Astrocyte (in vitro differentiated cells and primary cell): ENCODE measurements around the gene DAO.

Experiments
- EZH2 ChIP-seq: IDR thresholded peaks from 2 replicates; pipeline ENCODE4 v1.6.1; 2012; ENCODE audit warnings: mild to moderate bottlenecking, low read length, inconsistent platforms; ENCODE audit not compliant: insufficient read depth
- TF ChIP-seq, protein P1 (sequence below): IDR thresholded peaks from 2 replicates; pipeline ENCODE4 v1.5.1; 2011; ENCODE audit warnings: low read depth, mild to moderate bottlenecking, inconsistent platforms, low read length, moderate library complexity; ENCODE audit not compliant: insufficient read depth

DNA sequence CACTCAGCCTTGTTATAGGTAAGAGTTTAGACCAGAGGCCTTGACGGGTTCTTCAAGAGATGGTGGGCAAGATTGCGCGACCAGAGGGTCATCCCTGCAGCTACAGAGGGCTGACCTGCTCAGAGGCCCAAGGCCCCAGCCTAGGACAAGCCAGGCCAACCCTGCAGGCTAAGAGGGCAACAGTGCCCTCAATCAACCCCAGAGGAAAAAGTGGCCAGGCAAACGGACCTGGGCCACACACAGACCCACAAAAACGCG is 23.8 kb upstream of the DAO start:
- TF ChIP-seq, protein P1, sequence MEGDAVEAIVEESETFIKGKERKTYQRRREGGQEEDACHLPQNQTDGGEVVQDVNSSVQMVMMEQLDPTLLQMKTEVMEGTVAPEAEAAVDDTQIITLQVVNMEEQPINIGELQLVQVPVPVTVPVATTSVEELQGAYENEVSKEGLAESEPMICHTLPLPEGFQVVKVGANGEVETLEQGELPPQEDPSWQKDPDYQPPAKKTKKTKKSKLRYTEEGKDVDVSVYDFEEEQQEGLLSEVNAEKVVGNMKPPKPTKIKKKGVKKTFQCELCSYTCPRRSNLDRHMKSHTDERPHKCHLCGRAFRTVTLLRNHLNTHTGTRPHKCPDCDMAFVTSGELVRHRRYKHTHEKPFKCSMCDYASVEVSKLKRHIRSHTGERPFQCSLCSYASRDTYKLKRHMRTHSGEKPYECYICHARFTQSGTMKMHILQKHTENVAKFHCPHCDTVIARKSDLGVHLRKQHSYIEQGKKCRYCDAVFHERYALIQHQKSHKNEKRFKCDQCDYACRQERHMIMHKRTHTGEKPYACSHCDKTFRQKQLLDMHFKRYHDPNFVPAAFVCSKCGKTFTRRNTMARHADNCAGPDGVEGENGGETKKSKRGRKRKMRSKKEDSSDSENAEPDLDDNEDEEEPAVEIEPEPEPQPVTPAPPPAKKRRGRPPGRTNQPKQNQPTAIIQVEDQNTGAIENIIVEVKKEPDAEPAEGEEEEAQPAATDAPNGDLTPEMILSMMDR = no peak
- no peak for TF ChIP-seq EZH2
